GM21717 (cell line): Measurements from ENCODE around the gene VIM.
"Not testable (repeated sequence)": the region's sequence is repeated elsewhere in the genome, so short reads cannot be mapped to it uniquely, and the experiment has no call there.

Source experiments
- ATAC-seq: cut with Tn5 transposase; IDR thresholded peaks from one replicate; pipeline ENCODE4 v1.9.1; 2021; ENCODE audit warnings: mild to moderate bottlenecking, moderate library complexity; ENCODE audit not compliant: unreplicated experiment

Gene VIM

DNA sequence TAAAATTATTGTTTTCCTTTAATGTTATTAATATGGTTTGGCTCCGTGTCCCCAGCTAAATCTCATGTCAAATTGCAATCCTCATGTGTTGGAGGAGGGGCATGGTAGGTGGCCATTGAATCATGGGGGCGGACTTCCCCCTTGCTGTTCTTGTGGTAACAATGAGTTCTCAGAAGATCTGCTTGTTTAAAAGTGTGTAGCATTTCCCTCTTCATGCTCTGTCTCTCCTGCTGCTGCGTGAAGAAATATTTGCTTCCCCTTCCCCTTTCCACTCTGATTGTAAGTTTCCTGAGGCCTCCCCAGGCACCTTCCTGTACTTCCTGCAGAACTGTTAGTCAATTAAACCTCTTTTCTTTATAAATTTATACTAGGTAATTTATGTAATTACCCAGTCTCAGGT, 27.5 kb downstream of the VIM start:
- no peak for ATAC-seq

GRCh38 chr10:17256051-17256450, 28.0 kb downstream of the VIM start:
- ATAC-seq: no peak

DNA sequence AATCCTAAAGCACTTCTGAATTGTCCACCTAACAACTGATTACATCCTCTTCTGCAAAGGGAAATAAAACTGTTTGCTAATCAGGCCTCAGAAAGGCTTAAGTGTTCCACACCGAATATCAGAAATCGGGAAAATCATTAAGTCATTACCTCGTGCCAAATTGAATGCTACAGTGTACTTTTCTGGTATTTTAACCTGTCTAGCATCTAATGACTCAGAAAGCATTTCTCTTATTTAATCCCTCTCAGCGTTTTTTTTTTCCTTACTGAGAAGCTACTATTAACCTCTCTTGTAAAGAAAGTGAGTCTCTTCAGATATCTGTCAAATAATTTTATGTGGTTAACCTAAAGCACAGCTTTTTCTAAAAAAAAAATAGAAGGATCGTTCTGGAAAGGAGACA, 28.6 kb downstream of the VIM start:
- no peak for ATAC-seq

DNA sequence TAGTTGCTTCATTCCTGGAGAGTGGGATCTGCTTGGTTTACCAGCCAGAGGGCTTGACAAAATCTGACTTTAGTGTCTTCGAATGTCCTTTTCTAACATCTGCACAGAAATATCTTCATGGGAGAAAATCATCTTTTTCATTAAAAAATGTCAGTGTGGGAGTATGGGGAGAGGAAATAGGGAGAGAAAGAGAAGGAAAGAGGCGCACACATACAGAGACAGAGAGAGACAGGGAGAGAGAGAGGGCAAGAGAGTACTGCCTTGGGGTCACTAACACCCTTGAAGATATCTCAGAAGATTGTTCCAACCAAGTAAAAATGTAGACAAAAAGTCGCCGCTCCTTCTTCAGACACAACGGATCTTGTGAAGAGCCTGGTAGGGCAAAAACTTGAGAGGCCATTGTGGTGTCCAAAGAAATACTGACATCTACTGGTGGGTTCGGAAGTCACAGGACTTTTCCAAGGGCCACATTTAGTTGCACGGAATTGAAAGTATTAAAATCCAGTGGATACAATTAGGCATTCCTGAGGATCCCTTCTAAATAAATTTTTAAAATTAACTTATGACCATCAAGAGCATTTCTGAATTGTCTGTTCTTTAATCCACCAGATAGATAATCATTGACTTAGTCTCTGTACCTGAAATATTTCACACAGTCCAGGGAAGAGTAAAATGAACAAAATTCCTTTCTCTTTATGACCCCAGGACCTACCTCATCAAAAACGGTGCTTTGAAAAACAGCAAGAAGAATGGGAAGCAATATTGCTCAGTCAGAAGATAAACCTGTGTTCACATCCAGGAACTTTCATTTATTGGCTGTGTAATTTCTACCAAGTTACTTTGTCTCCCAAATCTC, 29.7 kb downstream of the VIM start:
- ATAC-seq: no peak

GRCh38 chr10:17262502-17262901, 34.5 kb downstream of the VIM start:
- ATAC-seq: no peak

DNA sequence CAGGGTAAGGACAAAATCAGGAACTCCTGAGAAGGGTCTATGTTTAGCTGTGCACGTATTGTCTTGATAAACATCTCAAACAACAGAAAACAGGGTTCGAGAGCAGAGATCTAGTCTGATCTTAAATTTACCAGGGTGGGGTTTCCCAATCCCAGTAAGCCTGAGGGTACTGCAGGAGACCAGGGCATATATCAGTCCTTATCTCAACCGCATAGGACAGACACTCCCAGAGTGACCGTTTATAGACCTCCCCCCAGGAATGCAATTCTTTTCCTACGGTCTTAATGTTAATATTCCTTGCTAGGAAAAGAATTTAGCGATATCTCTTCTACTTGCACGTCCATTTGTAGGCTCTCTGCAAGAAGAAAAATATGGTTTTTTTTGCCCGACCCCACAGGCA, 35.5 kb downstream of the VIM start:
- ATAC-seq: no peak

DNA sequence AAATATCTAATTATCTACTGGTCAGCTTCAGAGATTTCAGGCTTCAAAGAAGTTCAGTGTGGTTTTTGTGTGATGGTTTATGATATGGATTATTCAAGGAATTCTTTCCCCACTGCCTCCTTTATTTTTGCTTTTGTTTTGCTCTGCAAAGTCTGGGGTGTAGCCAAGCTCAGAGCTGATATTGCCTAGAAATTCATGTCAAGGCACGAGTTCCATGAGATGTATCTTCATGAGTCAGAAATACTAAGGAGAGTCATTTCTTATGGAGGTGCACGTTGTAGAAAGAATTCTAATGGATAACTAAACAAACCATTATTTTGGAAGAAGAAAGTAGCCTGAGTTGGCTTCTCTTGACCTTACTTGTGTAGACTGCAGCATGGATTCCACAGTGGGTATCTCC, 37.4 kb downstream of the VIM start:
- ATAC-seq: no peak

DNA sequence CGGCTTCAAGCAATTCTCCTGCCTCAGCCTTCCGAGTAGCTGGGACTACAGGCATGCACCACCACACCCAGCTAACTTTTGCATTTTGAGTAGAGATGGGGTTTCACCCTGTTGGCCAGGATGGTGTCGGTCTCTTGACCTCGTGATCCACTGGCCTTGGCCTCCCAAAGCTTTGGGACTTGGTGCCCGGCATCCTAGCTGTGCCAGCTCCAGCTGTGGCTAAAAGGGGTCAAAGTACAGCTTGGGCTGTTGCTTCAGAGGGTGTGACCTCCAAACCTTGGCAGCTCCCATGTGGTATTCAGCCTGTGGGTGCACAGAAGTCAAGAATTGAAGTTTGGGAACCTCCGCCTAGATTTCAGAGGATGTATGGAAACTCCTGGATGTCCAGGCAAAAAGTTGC, 38.5 kb downstream of the VIM start:
- not testable (repeated sequence) for ATAC-seq

- ATAC-seq: no peak
These were observed 44.6 kb downstream of the VIM start for GRCh38 chr10:17272648-17273047.

DNA sequence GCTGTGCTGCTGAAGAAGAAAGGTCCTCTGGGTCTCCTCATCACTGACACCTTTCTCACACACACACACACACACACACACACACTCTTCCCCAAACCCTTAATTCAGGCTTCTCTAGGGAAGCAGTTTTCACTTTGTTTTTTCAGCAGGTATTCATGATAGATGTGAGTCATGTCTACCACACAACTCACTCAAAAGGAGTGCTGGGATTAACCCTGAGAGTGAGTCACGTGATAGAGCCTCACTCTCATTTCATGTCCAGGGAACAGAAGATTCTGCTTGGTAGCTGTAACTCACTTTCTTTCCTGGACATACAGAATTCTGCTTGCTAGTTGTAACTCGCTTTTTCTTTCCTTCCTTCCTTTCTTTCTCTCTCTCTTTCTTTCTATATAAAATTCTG, 45.4 kb downstream of the VIM start:
- no peak for ATAC-seq

- ATAC-seq: no peak
These were observed 48.8 kb downstream of the VIM start for GRCh38 chr10:17276756-17277424.

- ATAC-seq: no peak
These were observed 50.7 kb downstream of the VIM start for GRCh38 chr10:17278607-17279240.

DNA sequence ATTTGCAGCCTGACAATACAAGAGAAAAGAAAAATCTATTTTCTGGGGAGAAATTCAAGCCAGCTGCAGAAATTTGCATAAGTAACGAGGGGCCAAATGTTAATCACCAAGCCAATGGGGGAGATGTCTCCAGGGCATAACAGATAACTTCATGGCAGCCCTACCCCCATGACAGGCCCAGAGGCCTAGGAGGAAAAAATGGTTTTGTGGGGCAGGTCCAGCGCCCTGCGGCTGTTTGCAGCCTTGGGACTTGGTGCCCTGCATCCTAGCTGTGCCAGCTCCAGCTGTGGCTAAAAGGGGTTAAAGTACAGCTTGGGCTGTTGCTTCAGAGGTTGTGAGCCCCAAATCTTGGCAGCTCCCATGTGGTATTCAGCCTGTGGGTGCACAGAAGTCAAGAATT, 54.3 kb downstream of the VIM start:
- no peak for ATAC-seq

- no peak for ATAC-seq
These were observed 58.8 kb downstream of the VIM start for GRCh38 chr10:17286562-17287550.
